K562 (cell line): ENCODE results near the gene SDC1. TPM values are rescaled to one million over a fixed set of nuclear protein-coding genes. Genes with fewer than 3 reads are reported as not detected.

Experiments used
- ATAC-seq: fragments of 200-7000 bp; cut with Tn5 transposase; 3 replicates; pipeline ENCODE4 v1.9.1; 2020; ENCODE audit warnings: moderate library complexity
- BruUV-seq: library from RNA; stranded (reverse); fragments of 400-500 nt; replicated peaks from 2 replicates; lab custom pipeline; 2021; lab: Mats Ljungman, UMichigan
- CTCF ChIA-PET: fragments of 300-600 bp; formaldehyde crosslinking; extraction: SDS; loops from one replicate; lab custom pipeline; 2021; ENCODE audit warnings: low intra/inter-chr PET ratio; lab: Yijun Ruan, JAX
- POLR2A ChIA-PET: fragments of 300-600, 350-650 bp; sonication (Branson Sonifier 250); formaldehyde crosslinking; extraction: SDS; loops from one replicate; lab custom pipeline; 2021; ENCODE audit warnings: antibody characterized with exemption, inconsistent platforms; lab: Yijun Ruan, JAX
- DNase-seq, 4 experiments: peaks; one replicate each; pipeline versions ENCODE4 v3.0.0 to v3.0.0-alpha.2; 2011 to 2018; ENCODE audit warnings: low spot score in 3 of 4, mixed read lengths in 3 of 4; ENCODE audit errors: extremely low read depth in 1 of 4
- FAIRE-seq: peaks from 2 replicates; lab custom pipeline; 2011; peaks lifted over from hg19 to GRCh38; lab: Jason Lieb, UNC
- H2AFZ ChIP-seq: 2 replicates; pipeline ENCODE4 v1.6.0; 2011; ENCODE audit warnings: low read depth, low read length, control low read depth, inconsistent platforms
- H3K27ac ChIP-seq: fragments of 200-600 bp; 3 replicates; pipeline ENCODE4 v1.8.0; 2011; ENCODE audit warnings: low read depth, mild to moderate bottlenecking, control low read depth, inconsistent platforms, low read length, moderate library complexity, mixed read lengths; ENCODE audit errors: extremely low read depth
- H3K27me3 ChIP-seq, 2 experiments: fragments of 300-600 bp in 1 of 2; 2 replicates in 1 of 2; 3 replicates in 1 of 2; pipeline versions ENCODE4 v1.6.0 to v1.8.0; 2011; ENCODE audit warnings: inconsistent platforms in 2 of 2, low read length in 2 of 2, mild to moderate bottlenecking in 1 of 2, mixed read lengths in 1 of 2, moderate library complexity in 1 of 2; ENCODE audit not compliant: control insufficient read depth in 2 of 2, insufficient read depth in 2 of 2
- H3K36me3 ChIP-seq: fragments of 300-600 bp; 3 replicates; pipeline ENCODE4 v1.8.0; 2011; ENCODE audit warnings: mild to moderate bottlenecking, low read length, inconsistent platforms; ENCODE audit not compliant: control insufficient read depth, insufficient read depth
- H3K4me1 ChIP-seq, 2 experiments: fragments of 200-600 bp in 1 of 2; replicated peaks in 1 of 2; 2 replicates in 1 of 2; 3 replicates in 1 of 2; pipeline versions ENCODE4 v1.5.1 to v1.8.0; 2011; ENCODE audit warnings: inconsistent platforms in 2 of 2, low read length in 2 of 2, mild to moderate bottlenecking in 1 of 2, mixed read lengths in 1 of 2, moderate library complexity in 1 of 2; ENCODE audit not compliant: control insufficient read depth in 2 of 2, insufficient read depth in 2 of 2
- H3K4me2 ChIP-seq: 2 replicates; pipeline ENCODE4 v1.6.1; 2011; ENCODE audit warnings: low read length, control low read depth, inconsistent platforms, mixed read lengths; ENCODE audit not compliant: insufficient read depth
- H3K4me3 ChIP-seq: fragments of 200-600 bp; sonication (generic), shearing (Covaris generic); 2 replicates; pipeline ENCODE4 v1.5.1; 2016; ENCODE audit warnings: control low read depth, inconsistent platforms
- H3K79me2 ChIP-seq: fragments of 200-600 bp; 3 replicates; pipeline ENCODE4 v1.8.0; 2011; ENCODE audit warnings: low read length, inconsistent platforms; ENCODE audit not compliant: control insufficient read depth, insufficient read depth
- H3K9ac ChIP-seq, 2 experiments: 2 replicates each; pipeline versions ENCODE4 v1.6.0 to v1.6.1; 2011; ENCODE audit warnings: low read depth in 2 of 2, low read length in 2 of 2, control low read depth in 1 of 2, inconsistent platforms in 1 of 2, mild to moderate bottlenecking in 1 of 2, mixed read lengths in 1 of 2; ENCODE audit not compliant: insufficient read depth in 1 of 2
- H3K9me1 ChIP-seq: one replicate; pipeline ENCODE4 v1.6.0; 2011; ENCODE audit warnings: inconsistent platforms, mild to moderate bottlenecking, low read length, moderate library complexity; ENCODE audit not compliant: control insufficient read depth, insufficient read depth
- H3K9me3 ChIP-seq: replicated peaks from 2 replicates; pipeline ENCODE4 v1.5.1; 2011; ENCODE audit warnings: low read depth, low read length, inconsistent platforms; ENCODE audit not compliant: control insufficient read depth, insufficient read depth
- H4K20me1 ChIP-seq: replicated peaks from 2 replicates; pipeline ENCODE4 v1.6.1; 2011; ENCODE audit warnings: low read length, inconsistent platforms, mixed read lengths; ENCODE audit not compliant: control insufficient read depth, insufficient read depth
- CEBPB ChIP-seq: fragments of 450-650 bp; IDR thresholded peaks from 2 replicates; pipeline ENCODE4 v1.6.1; 2016; ENCODE audit warnings: missing genetic modification characterization, missing compliant biosample characterization
- WGBS: fragments of 100-300 bp; shearing (Covaris generic); methylation state at CpG from one replicate; pipeline ENCODE4 v1.1.6; 2016; ENCODE audit warnings: low coverage, mixed read lengths; ENCODE audit not compliant: insufficient coverage; ENCODE audit errors: missing lambda C conversion rate; 5-methylcytosine and 5-hydroxymethylcytosine counted together
- in situ Hi-C: fragments of 300-500 bp; cut with MboI; formaldehyde crosslinking; loops from 4 replicates; pipeline ENCODE4 v1.15.0; 2018; ENCODE audit warnings: inconsistent platforms, mixed read lengths
- intact Hi-C: fragments of 100-400 bp; cut with micrococcal nuclease; formaldehyde crosslinking; loops from 2 replicates; pipeline ENCODE4 v1.14.2; 2022
- polyA plus RNA-seq, 8 experiments: library from polyadenylated mRNA; depleted of rRNA in 4 of 8; stranded (reverse) in 5 of 8; unstranded in 3 of 8; fragments of >200 nt; fragmentation: Nextera tagmentation in 2 of 8; fragmentation: Illumina TruSeq in 1 of 8; extraction: Ambion mirVana in 2 of 8; extraction: Trizol in 1 of 8; gene quantifications; 2 replicates each; pipeline versions ENCODE4 v1.2.1 to v1.2.3, GENCODE V29; 2011 to 2014; ENCODE audit warnings: inconsistent platforms in 1 of 8, missing spikeins in 1 of 8
- total RNA-seq, 7 experiments: library from RNA; depleted of rRNA in 6 of 7; stranded (reverse); fragments of >200 nt in 6 of 7; fragmentation: Illumina TruSeq in 2 of 7; extraction: Trizol in 2 of 7; gene quantifications; 2 replicates each; pipeline versions ENCODE4 v1.2.1 to v1.2.3, GENCODE V29; 2011 to 2021; ENCODE audit warnings: low replicate concordance in 1 of 7
- TF ChIP-seq, protein P1 (sequence below), 3 experiments: IDR thresholded peaks in 2 of 3; conservative IDR thresholded peaks in 1 of 3; 2 replicates each; pipeline ENCODE4 v1.5.1; 2011 to 2012; ENCODE audit warnings: low read length in 3 of 3, mild to moderate bottlenecking in 3 of 3, control low read depth in 2 of 3, improper control_type of control experiment in 1 of 3, inconsistent platforms in 1 of 3, low read depth in 1 of 3, mixed read lengths in 1 of 3, moderate library complexity in 1 of 3; ENCODE audit not compliant: insufficient read depth in 2 of 3

SDC1 gene
- total and polyA plus RNA-seq, 9 of the 15 experiments (the other 6 are each of a cell fraction or from before 2014, with no cell fraction given), result 0.06 to 2.7 (median 0.49) TPM

DNA sequence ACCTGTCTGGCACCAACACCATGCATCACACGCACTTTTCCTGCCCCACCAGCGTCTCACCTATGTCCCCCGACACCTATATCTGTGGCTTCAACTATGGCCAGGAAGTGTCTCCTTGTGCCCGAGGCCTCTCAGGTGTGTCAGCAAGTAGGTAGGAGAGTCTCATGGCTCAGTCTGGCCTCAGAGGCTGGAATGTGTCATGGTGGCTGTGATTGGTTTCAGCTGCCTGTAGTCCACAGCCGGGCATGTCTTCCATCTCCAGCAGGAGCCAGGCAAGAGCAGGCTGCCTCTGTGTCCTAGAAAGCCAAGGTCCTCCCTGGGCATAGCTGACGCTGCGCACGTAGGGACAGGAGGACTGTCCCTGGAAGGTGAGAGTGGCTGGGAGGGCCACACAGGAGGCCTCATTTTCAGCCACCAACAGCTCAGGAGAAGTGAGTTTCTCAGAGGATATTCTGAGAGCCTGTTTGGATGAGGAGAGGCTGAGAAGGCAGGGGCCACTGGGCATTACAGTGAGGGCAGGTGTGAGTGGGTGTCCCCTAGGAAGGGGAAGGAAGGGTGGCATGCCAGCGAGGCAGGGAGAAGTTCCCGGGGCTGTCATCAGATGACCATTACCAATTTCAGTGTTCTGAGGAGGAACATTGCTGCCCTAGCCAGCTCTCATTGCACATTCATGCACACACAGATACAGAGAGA is 47.2 kb downstream of the SDC1 start:
- POLR2A ChIA-PET, result no interaction called here
- no TSS peak for BruUV-seq
- DNase-seq (no peak), ATAC-seq (no peak), FAIRE-seq (no peak)
- no peak overlapping the region for H3K4me3 ChIP-seq
- intact Hi-C loops, result no loop called here
- no peak overlapping the region for H3K4me2 ChIP-seq
- no peaks in the 10 kb centered on the region for H3K36me3 ChIP-seq
- no peak overlapping the region for H3K27ac ChIP-seq
- TF ChIP-seq, protein P1, sequence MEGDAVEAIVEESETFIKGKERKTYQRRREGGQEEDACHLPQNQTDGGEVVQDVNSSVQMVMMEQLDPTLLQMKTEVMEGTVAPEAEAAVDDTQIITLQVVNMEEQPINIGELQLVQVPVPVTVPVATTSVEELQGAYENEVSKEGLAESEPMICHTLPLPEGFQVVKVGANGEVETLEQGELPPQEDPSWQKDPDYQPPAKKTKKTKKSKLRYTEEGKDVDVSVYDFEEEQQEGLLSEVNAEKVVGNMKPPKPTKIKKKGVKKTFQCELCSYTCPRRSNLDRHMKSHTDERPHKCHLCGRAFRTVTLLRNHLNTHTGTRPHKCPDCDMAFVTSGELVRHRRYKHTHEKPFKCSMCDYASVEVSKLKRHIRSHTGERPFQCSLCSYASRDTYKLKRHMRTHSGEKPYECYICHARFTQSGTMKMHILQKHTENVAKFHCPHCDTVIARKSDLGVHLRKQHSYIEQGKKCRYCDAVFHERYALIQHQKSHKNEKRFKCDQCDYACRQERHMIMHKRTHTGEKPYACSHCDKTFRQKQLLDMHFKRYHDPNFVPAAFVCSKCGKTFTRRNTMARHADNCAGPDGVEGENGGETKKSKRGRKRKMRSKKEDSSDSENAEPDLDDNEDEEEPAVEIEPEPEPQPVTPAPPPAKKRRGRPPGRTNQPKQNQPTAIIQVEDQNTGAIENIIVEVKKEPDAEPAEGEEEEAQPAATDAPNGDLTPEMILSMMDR (IDR thresholded peaks at IDR 0.05 in 2 of 3, conservative IDR thresholded peaks at IDR 0.05 in 1 of 3; ENCODE audit: insufficient read depth in 2 of 3, low read depth in 1 of 3, low read length in 3 of 3), result peak in 2 of 3 experiments; percentile 7 to 23; a peak in 2 of 6 replicates
- no peak for TF ChIP-seq CEBPB (tag)
- no peak overlapping the region for H2AFZ ChIP-seq
- peaks cover 6 to 47% of the 10 kb centered on the region in 2 experiments; a peak in 4 of 5 replicates for H3K27me3 ChIP-seq
- peaks cover 11 to 14% of the 10 kb centered on the region in 2 experiments for H3K4me1 ChIP-seq
- no peaks in the 10 kb centered on the region for H3K9me1 ChIP-seq
- WGBS, result 36% methylated on average over 10 of the region's 10 CpGs
- CTCF ChIA-PET, result interaction anchor here (0.5 kb wide), 1 partner anchor 126 kb away, joined by 5 read pairs; no protein-coding TSS in a partner anchor
- no peaks in the 10 kb centered on the region for H3K79me2 ChIP-seq
- 0 out of 4 replicates have a peak overlapping the region, but pooled peaks of 1 of the 2 experiments have one; percentile 18 for H3K9ac ChIP-seq
- H3K9me3 ChIP-seq, result no peaks in the 10 kb centered on the region
- H4K20me1 ChIP-seq, result no peaks in the 10 kb centered on the region
- in situ Hi-C loops, result no loop called here
